Measurements from ENCODE around the gene EIF4B. TPM values are rescaled to one million over a fixed set of nuclear protein-coding genes. Genes with fewer than 3 reads are reported as not detected.

EIF4B gene
- polyA plus RNA-seq (2013), result 547 TPM

- CTCF ChIA-PET, result interaction anchor here (1.0 to 2.5 kb wide), 5 partner anchors 9 to 290 kb away, joined by 3 to 8 read pairs (median 5); no protein-coding TSS in a partner anchor
- POLR2A ChIA-PET, result interaction anchor here (0.9 to 2.3 kb wide), 2 partner anchors 15 to 132 kb away, joined by 3 to 9 read pairs; no protein-coding TSS in a partner anchor
- whole genome bisulfite sequencing (ENCODE audit: insufficient coverage), result 0% methylated on average over 49 of the region's 64 CpGs
- H3K36me3 ChIP-seq (ENCODE audit: control insufficient read depth in 4 of 4, insufficient read depth in 4 of 4, low read length in 3 of 4), result peaks cover 3 to 28% (median 11%) of the 10 kb centered on the region in 4 experiments
- no peaks in the 10 kb centered on the region for H3K9me3 ChIP-seq (ENCODE audit: control extremely low read depth in 1 of 5, control insufficient read depth in 4 of 5, insufficient read depth in 2 of 5, low read depth in 1 of 5, low read length in 4 of 5)
- no peaks in the 10 kb centered on the region for H3K27me3 ChIP-seq (replicated peaks in 2 of 5; ENCODE audit: control insufficient read depth in 4 of 5, insufficient read depth in 5 of 5, low read length in 4 of 5)
- H3K27ac ChIP-seq (ENCODE audit: insufficient read depth in 1 of 2, low read depth in 1 of 2, low read length in 2 of 2, poor library complexity in 1 of 2, severe bottlenecking in 2 of 2), result peak within 1 kb of the TSS; percentile 89 to 98
- DNase-seq, result peak; percentile 100
- H3K4me3 ChIP-seq (ENCODE audit: control insufficient read depth in 1 of 7, extremely low read depth in 1 of 7, insufficient read depth in 4 of 7, low read depth in 2 of 7, low read length in 6 of 7), result peak within 1 kb of the TSS; percentile 89 to 99 (median 99)
- peaks cover 11 to 44% (median 30%) of the 10 kb centered on the region in 4 experiments for H3K4me1 ChIP-seq (ENCODE audit: control extremely low read depth in 1 of 4, control insufficient read depth in 4 of 4, insufficient read depth in 4 of 4, low read length in 3 of 4)
Observed at GRCh38 chr12:53005986-53006809, at the start of gene EIF4B. Gene EIF4B, plus strand, starts transcription at chr12:53006456. Its CDS starts 28 bp downstream, at chr12:53006484.

GRCh38 chr12:52956987-52957386, 49.3 kb upstream of the EIF4B start:
- 34% methylated on average over 4 of the region's 5 CpGs for WGBS (ENCODE audit: insufficient coverage)
- peak in 2 of 3 donors; percentile 46 to 57 for DNase-seq
- CTCF ChIA-PET, result interaction anchor here (1.0 to 2.8 kb wide), 9 partner anchors 8 to 374 kb away, joined by 3 to 19 read pairs (median 4); no protein-coding TSS in a partner anchor

GRCh38 chr12:52964556-52965336, 41.5 kb upstream of the EIF4B start:
- 93% methylated on average over 17 of the region's 19 CpGs for WGBS (ENCODE audit: insufficient coverage)

More at GRCh38 chr12:52956987-52957386, 49.3 kb upstream of the EIF4B start:
- Histone ChIP-seq H3K9me3 (ENCODE audit: control extremely low read depth in 1 of 5, control insufficient read depth in 4 of 5, insufficient read depth in 2 of 5, low read depth in 1 of 5, low read length in 4 of 5) (no peaks in the 10 kb centered on the region), H3K27ac (ENCODE audit: insufficient read depth in 1 of 2, low read depth in 1 of 2, low read length in 2 of 2, poor library complexity in 1 of 2, severe bottlenecking in 2 of 2) (no peak overlapping the region), H3K36me3 (ENCODE audit: control insufficient read depth in 4 of 4, insufficient read depth in 4 of 4, low read length in 3 of 4) (peaks cover 0 to 8% (median 2%) of the 10 kb centered on the region in 4 experiments), H3K4me1 (ENCODE audit: control extremely low read depth in 1 of 4, control insufficient read depth in 4 of 4, insufficient read depth in 4 of 4, low read length in 3 of 4) (peaks cover 0 to 5% (median 0%) of the 10 kb centered on the region in 4 experiments), H3K27me3 (replicated peaks in 2 of 5; ENCODE audit: control insufficient read depth in 4 of 5, insufficient read depth in 5 of 5, low read length in 4 of 5) (no peaks in the 10 kb centered on the region), H3K4me3 (ENCODE audit: control insufficient read depth in 1 of 7, extremely low read depth in 1 of 7, insufficient read depth in 4 of 7, low read depth in 2 of 7, low read length in 6 of 7) (no peak overlapping the region)
- POLR2A ChIA-PET, result interaction anchor here (0.6 to 0.7 kb wide), 2 partner anchors 18 to 395 kb away, joined by 3 read pairs; no protein-coding TSS in a partner anchor

GRCh38 chr12:52965337-52965731, 40.9 kb upstream of the EIF4B start:
- ChIA-PET CTCF (interaction anchor here (0.9 to 1.2 kb wide), 3 partner anchors 9 to 80 kb away, joined by 3 to 5 read pairs (median 4); no protein-coding TSS in a partner anchor), POLR2A (interaction anchor here (1.0 kb wide), 1 partner anchor 13 kb away, joined by 3 read pairs; no protein-coding TSS in a partner anchor)
- no peaks in the 10 kb centered on the region for H3K9me3 ChIP-seq (ENCODE audit: control extremely low read depth in 1 of 5, control insufficient read depth in 4 of 5, insufficient read depth in 2 of 5, low read depth in 1 of 5, low read length in 4 of 5)
- H3K4me1 ChIP-seq (ENCODE audit: control extremely low read depth in 1 of 4, control insufficient read depth in 4 of 4, insufficient read depth in 4 of 4, low read length in 3 of 4), result peaks cover 0 to 8% (median 3%) of the 10 kb centered on the region in 4 experiments
- peaks cover 2 to 19% (median 5%) of the 10 kb centered on the region in 5 experiments for H3K27me3 ChIP-seq (replicated peaks in 2 of 5; ENCODE audit: control insufficient read depth in 4 of 5, insufficient read depth in 5 of 5, low read length in 4 of 5)
- WGBS (ENCODE audit: insufficient coverage), result 13% methylated on average over 22 of the region's 28 CpGs
- no peaks in the 10 kb centered on the region for H3K36me3 ChIP-seq (ENCODE audit: control insufficient read depth in 4 of 4, insufficient read depth in 4 of 4, low read length in 3 of 4)
- H3K4me3 ChIP-seq (ENCODE audit: control insufficient read depth in 1 of 7, extremely low read depth in 1 of 7, insufficient read depth in 4 of 7, low read depth in 2 of 7, low read length in 6 of 7), result peak overlapping the region in 5 of 7 experiments; percentile 13 to 74 (median 57)
- no peak for DNase-seq
- no peak overlapping the region for H3K27ac ChIP-seq (ENCODE audit: insufficient read depth in 1 of 2, low read depth in 1 of 2, low read length in 2 of 2, poor library complexity in 1 of 2, severe bottlenecking in 2 of 2)

More at GRCh38 chr12:52964556-52965336, 41.5 kb upstream of the EIF4B start:
- POLR2A ChIA-PET, result interaction anchor here (1.0 kb wide), 1 partner anchor 12 kb away, joined by 3 read pairs; no protein-coding TSS in a partner anchor
- CTCF ChIA-PET, result interaction anchor here (0.9 to 1.2 kb wide), 4 partner anchors 9 to 85 kb away, joined by 3 to 5 read pairs (median 4); no protein-coding TSS in a partner anchor
- Histone ChIP-seq H3K9me3 (ENCODE audit: control extremely low read depth in 1 of 5, control insufficient read depth in 4 of 5, insufficient read depth in 2 of 5, low read depth in 1 of 5, low read length in 4 of 5) (no peaks in the 10 kb centered on the region), H3K4me3 (ENCODE audit: control insufficient read depth in 1 of 7, extremely low read depth in 1 of 7, insufficient read depth in 4 of 7, low read depth in 2 of 7, low read length in 6 of 7) (peak overlapping the region in 3 of 7 experiments; percentile 57 to 74 (median 64)), H3K4me1 (ENCODE audit: control extremely low read depth in 1 of 4, control insufficient read depth in 4 of 4, insufficient read depth in 4 of 4, low read length in 3 of 4) (peaks cover 0 to 8% (median 3%) of the 10 kb centered on the region in 4 experiments), H3K36me3 (ENCODE audit: control insufficient read depth in 4 of 4, insufficient read depth in 4 of 4, low read length in 3 of 4) (no peaks in the 10 kb centered on the region), H3K27ac (ENCODE audit: insufficient read depth in 1 of 2, low read depth in 1 of 2, low read length in 2 of 2, poor library complexity in 1 of 2, severe bottlenecking in 2 of 2) (no peak overlapping the region), H3K27me3 (replicated peaks in 2 of 5; ENCODE audit: control insufficient read depth in 4 of 5, insufficient read depth in 5 of 5, low read length in 4 of 5) (peaks cover 2 to 19% (median 5%) of the 10 kb centered on the region in 5 experiments)
- no peak for DNase-seq

- Histone ChIP-seq H3K36me3 (ENCODE audit: control insufficient read depth in 4 of 4, insufficient read depth in 4 of 4, low read length in 3 of 4) (no peaks in the 10 kb centered on the region), H3K4me1 (ENCODE audit: control extremely low read depth in 1 of 4, control insufficient read depth in 4 of 4, insufficient read depth in 4 of 4, low read length in 3 of 4) (peaks cover 0 to 8% (median 3%) of the 10 kb centered on the region in 4 experiments), H3K27ac (ENCODE audit: insufficient read depth in 1 of 2, low read depth in 1 of 2, low read length in 2 of 2, poor library complexity in 1 of 2, severe bottlenecking in 2 of 2) (no peak overlapping the region), H3K27me3 (replicated peaks in 2 of 5; ENCODE audit: control insufficient read depth in 4 of 5, insufficient read depth in 5 of 5, low read length in 4 of 5) (peaks cover 0 to 19% (median 7%) of the 10 kb centered on the region in 5 experiments), H3K4me3 (ENCODE audit: control insufficient read depth in 1 of 7, extremely low read depth in 1 of 7, insufficient read depth in 4 of 7, low read depth in 2 of 7, low read length in 6 of 7) (no peak overlapping the region), H3K9me3 (ENCODE audit: control extremely low read depth in 1 of 5, control insufficient read depth in 4 of 5, insufficient read depth in 2 of 5, low read depth in 1 of 5, low read length in 4 of 5) (no peaks in the 10 kb centered on the region)
- WGBS (ENCODE audit: insufficient coverage), result 100% methylated on average over 8 of the region's 12 CpGs
- DNase-seq, result no peak
- ChIA-PET POLR2A (no interaction called here), CTCF (interaction anchor here (1.3 to 1.7 kb wide), 2 partner anchors 11 to 12 kb away, joined by 6 read pairs; no protein-coding TSS in a partner anchor)
Observed at GRCh38 chr12:52969166-52969795, 37.0 kb upstream of the EIF4B start.

- DNase-seq, result no peak
- CTCF ChIA-PET, result interaction anchor here (1.0 to 2.0 kb wide), 4 partner anchors 9 to 85 kb away, joined by 3 to 8 read pairs (median 6); no protein-coding TSS in a partner anchor
Observed at GRCh38 chr12:52969828-52970569, 36.3 kb upstream of the EIF4B start.

More at GRCh38 chr12:52969828-52970569, 36.3 kb upstream of the EIF4B start:
- peaks cover 0 to 13% (median 5%) of the 10 kb centered on the region in 5 experiments for H3K27me3 ChIP-seq (replicated peaks in 2 of 5; ENCODE audit: control insufficient read depth in 4 of 5, insufficient read depth in 5 of 5, low read length in 4 of 5)
- no peaks in the 10 kb centered on the region for H3K9me3 ChIP-seq (ENCODE audit: control extremely low read depth in 1 of 5, control insufficient read depth in 4 of 5, insufficient read depth in 2 of 5, low read depth in 1 of 5, low read length in 4 of 5)
- no peak overlapping the region for H3K4me3 ChIP-seq (ENCODE audit: control insufficient read depth in 1 of 7, extremely low read depth in 1 of 7, insufficient read depth in 4 of 7, low read depth in 2 of 7, low read length in 6 of 7)
- WGBS (ENCODE audit: insufficient coverage), result 92% methylated on average over 6 of the region's 7 CpGs
- POLR2A ChIA-PET, result no interaction called here
- H3K36me3 ChIP-seq (ENCODE audit: control insufficient read depth in 4 of 4, insufficient read depth in 4 of 4, low read length in 3 of 4), result no peaks in the 10 kb centered on the region
- peaks cover 0 to 8% (median 3%) of the 10 kb centered on the region in 4 experiments for H3K4me1 ChIP-seq (ENCODE audit: control extremely low read depth in 1 of 4, control insufficient read depth in 4 of 4, insufficient read depth in 4 of 4, low read length in 3 of 4)
- H3K27ac ChIP-seq (ENCODE audit: insufficient read depth in 1 of 2, low read depth in 1 of 2, low read length in 2 of 2, poor library complexity in 1 of 2, severe bottlenecking in 2 of 2), result no peak overlapping the region
